HepG2 (cell line): ENCODE results near the gene NT5DC4. TPM values are rescaled to one million over a fixed set of nuclear protein-coding genes. Genes with fewer than 3 reads are reported as not detected.

ENCODE experiments used
- CHCHD3 ChIP-seq: sonication (generic); formaldehyde crosslinking; IDR thresholded peaks from 2 replicates; pipeline ENCODE4 v1.8.0; 2022; ENCODE audit warnings: mild to moderate bottlenecking, missing genetic modification reagents, moderate library complexity
- DNMT1 ChIP-seq: sonication (generic); formaldehyde crosslinking; IDR thresholded peaks from 2 replicates; pipeline ENCODE4 v1.5.1; 2020; ENCODE audit warnings: mild to moderate bottlenecking, missing genetic modification reagents
- DZIP1 ChIP-seq: sonication (generic); formaldehyde crosslinking; IDR thresholded peaks from 2 replicates; pipeline ENCODE4 v1.5.0; 2020; ENCODE audit warnings: mild to moderate bottlenecking, missing genetic modification reagents
- HBP1 ChIP-seq: IDR thresholded peaks from 2 replicates; pipeline ENCODE4 v1.6.1; 2016; ENCODE audit warnings: low read depth, control low read depth
- HMG20A ChIP-seq: IDR thresholded peaks from 2 replicates; pipeline ENCODE4 v1.6.1; 2016; ENCODE audit warnings: borderline replicate concordance
- NAIF1 ChIP-seq: sonication (generic); formaldehyde crosslinking; IDR thresholded peaks from 2 replicates; pipeline ENCODE4 v1.5.0; 2020; ENCODE audit warnings: mild to moderate bottlenecking, missing genetic modification reagents, borderline replicate concordance
- TOPORS ChIP-seq: sonication (generic); formaldehyde crosslinking; IDR thresholded peaks from 2 replicates; pipeline ENCODE4 v1.8.0; 2023; ENCODE audit warnings: mild to moderate bottlenecking, missing genetic modification reagents
- ZBTB34 ChIP-seq: sonication (generic); formaldehyde crosslinking; IDR thresholded peaks from 2 replicates; pipeline ENCODE4 v1.8.0; 2022; ENCODE audit warnings: mild to moderate bottlenecking, missing genetic modification reagents
- ZNF451 ChIP-seq: sonication (generic); formaldehyde crosslinking; IDR thresholded peaks from 2 replicates; pipeline ENCODE4 v1.5.0; 2020; ENCODE audit warnings: mild to moderate bottlenecking, missing genetic modification reagents
- ZNF501 ChIP-seq: sonication (generic); formaldehyde crosslinking; IDR thresholded peaks from 2 replicates; pipeline ENCODE4 v1.5.1; 2020; ENCODE audit warnings: mild to moderate bottlenecking, moderate library complexity, missing genetic modification reagents
- ZNF703 ChIP-seq: sonication (generic); formaldehyde crosslinking; IDR thresholded peaks from 2 replicates; pipeline ENCODE4 v1.5.1; 2020; ENCODE audit warnings: missing genetic modification reagents, mild to moderate bottlenecking, moderate library complexity, borderline replicate concordance
- ZNF891 ChIP-seq: sonication (generic); formaldehyde crosslinking; IDR thresholded peaks from 2 replicates; pipeline ENCODE4 v1.5.0; 2020; ENCODE audit warnings: mild to moderate bottlenecking, missing genetic modification reagents
- polyA plus RNA-seq, 8 experiments: library from polyadenylated mRNA; depleted of rRNA in 3 of 8; stranded (reverse) in 7 of 8; unstranded in 1 of 8; fragments of >200 nt; fragmentation: Illumina TruSeq in 4 of 8; extraction: Trizol in 4 of 8; gene quantifications; 2 replicates each; pipeline versions ENCODE4 v1.2.1 to v1.2.3, GENCODE V29; 2011 to 2016; ENCODE audit warnings: low read depth in 4 of 8, missing spikeins in 1 of 8, mixed read lengths in 1 of 8; ENCODE audit not compliant: insufficient read depth in 1 of 8
- total RNA-seq, 5 experiments: library from RNA; depleted of rRNA; stranded (reverse); fragments of >200 nt; fragmentation: Illumina TruSeq; extraction: Trizol; gene quantifications; 2 replicates each; pipeline ENCODE4 v1.2.3, GENCODE V29; 2016; ENCODE audit warnings: low read depth in 1 of 5
- TF ChIP-seq, protein P1 (sequence below), 2 experiments: sonication (generic) in 1 of 2; formaldehyde crosslinking in 1 of 2; IDR thresholded peaks; 2 replicates each; pipeline versions ENCODE4 v1.4.0 to v1.6.1; 2016 to 2020; ENCODE audit warnings: borderline replicate concordance in 1 of 2, low read depth in 1 of 2, mild to moderate bottlenecking in 1 of 2, missing genetic modification reagents in 1 of 2

The NT5DC4 gene
- total and polyA plus RNA-seq, 2 of the 13 experiments (the other 11 are each of a cell fraction or from before 2014, with no cell fraction given): 0.04 to 4.2 TPM

DNA sequence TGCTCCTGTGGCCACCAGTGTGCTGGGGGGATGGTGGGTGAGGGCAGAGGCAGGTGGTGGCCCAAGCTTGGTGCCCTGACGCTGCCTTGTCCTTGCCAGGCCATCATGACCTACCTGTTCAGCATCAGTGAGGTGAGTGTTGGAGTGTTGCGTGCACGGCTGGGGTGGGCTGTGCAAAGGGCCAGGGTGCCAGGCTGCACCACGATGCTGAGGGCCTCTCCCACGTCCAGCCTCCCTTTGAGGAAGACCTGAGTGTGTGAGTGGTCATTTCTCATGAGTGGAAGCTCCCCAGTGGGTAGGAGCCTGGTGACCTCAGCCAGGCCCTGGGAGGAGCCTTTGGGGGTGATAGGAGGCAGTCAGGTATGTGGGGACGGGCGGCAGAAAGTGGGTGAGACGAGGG is 3.2 kb downstream of the NT5DC4 start (continued):
- no peak for TF ChIP-seq ZNF891 (CRISPR knock-in tag)
- TF ChIP-seq DZIP1 (CRISPR knock-in tag): no peak
- no peak for TF ChIP-seq TOPORS (CRISPR knock-in tag)
- TF ChIP-seq ZNF703 (CRISPR knock-in tag): no peak
- TF ChIP-seq, protein P1, sequence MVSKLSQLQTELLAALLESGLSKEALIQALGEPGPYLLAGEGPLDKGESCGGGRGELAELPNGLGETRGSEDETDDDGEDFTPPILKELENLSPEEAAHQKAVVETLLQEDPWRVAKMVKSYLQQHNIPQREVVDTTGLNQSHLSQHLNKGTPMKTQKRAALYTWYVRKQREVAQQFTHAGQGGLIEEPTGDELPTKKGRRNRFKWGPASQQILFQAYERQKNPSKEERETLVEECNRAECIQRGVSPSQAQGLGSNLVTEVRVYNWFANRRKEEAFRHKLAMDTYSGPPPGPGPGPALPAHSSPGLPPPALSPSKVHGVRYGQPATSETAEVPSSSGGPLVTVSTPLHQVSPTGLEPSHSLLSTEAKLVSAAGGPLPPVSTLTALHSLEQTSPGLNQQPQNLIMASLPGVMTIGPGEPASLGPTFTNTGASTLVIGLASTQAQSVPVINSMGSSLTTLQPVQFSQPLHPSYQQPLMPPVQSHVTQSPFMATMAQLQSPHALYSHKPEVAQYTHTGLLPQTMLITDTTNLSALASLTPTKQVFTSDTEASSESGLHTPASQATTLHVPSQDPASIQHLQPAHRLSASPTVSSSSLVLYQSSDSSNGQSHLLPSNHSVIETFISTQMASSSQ (IDR thresholded peaks at IDR 0.05; ENCODE audit: low read depth): no peak
- TF ChIP-seq, protein P1 (CRISPR knock-in tag; IDR thresholded peaks at IDR 0.05; ENCODE audit: borderline replicate concordance): no peak
- TF ChIP-seq NAIF1 (CRISPR knock-in tag): no peak
- TF ChIP-seq ZNF501 (CRISPR knock-in tag): no peak
- 0 out of 2 replicates have a peak, but pooled peaks have one; percentile 14 for TF ChIP-seq CHCHD3 (CRISPR knock-in tag)
- TF ChIP-seq DNMT1 (CRISPR knock-in tag): no peak
- TF ChIP-seq ZNF451 (CRISPR knock-in tag): peak; percentile 61; the same call in 1 of the 2 replicates
- TF ChIP-seq HMG20A: no peak
- TF ChIP-seq HBP1 (CRISPR knock-in tag): no peak
- TF ChIP-seq ZBTB34 (CRISPR knock-in tag): no peak
- TF ChIP-seq, all 625 proteins: peak for 3
